GM12801 (cell line): ENCODE data around the gene IL36B.

Source experiments
- CTCF ChIP-seq: IDR thresholded peaks from one replicate; pipeline ENCODE4 v1.5.1; 2011; ENCODE audit warnings: control low read depth; ENCODE audit not compliant: insufficient read length; ENCODE audit errors: extremely low read depth

Gene IL36B

GRCh38 chr2:113089916-113090315 is 37.2 kb upstream of the IL36B start:
- no peak for TF ChIP-seq CTCF

DNA sequence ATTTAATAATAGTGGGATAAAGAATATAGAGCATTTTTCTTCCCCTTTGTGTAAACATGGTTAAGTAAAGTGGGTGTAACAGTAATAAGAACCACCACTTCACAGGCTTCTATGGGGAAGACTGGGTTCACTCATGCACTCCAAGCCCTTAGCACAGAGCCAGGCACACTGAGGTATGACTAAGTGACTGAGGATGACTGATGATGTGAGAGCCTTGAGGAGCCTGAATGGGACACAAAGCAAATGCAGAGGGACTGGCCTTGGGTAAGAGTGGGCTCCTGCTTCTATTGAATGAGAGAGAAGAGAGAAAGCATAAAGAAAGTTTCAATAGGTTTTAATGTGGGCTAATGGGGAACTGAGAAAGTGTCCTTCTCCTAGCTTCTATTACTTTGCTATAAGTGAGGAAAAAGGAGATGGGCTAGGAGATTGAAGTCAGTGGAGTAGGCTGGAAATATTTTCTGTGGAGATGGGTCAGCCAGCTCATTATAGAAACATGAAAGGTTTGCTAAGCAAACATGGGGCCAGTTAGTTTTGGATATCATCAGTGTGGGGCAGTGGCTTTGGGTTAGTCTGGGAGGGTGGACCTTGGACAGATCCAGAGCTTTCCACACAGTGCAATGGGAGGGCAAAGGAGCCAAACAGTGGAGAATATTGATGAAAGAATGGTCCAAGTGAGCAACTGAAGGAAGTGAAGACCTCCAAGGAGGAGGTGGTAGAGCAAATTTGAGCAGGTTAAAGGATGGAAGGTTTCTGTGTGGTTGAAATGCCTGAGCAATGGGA is 35.7 kb upstream of the IL36B start:
- TF ChIP-seq CTCF, result no peak

DNA sequence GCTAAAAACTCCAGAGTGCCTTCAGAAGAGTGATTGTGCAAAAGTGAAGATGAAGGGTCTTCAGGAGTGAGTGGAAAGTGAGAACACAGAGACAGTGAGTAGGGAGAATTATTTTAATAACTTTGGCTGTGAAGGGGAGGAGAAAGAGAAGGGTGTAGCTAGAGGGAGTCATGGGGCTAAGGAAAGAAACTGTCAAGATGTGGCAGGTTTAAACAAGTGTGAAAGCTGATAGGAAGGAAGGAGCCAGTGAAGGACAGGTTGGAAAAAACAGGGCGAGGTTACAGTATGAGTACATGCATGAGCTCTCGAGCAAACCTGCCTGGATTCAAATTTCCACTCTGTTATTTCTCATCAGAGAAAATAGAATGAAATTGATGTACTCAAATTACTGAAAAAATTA is 32.9 kb upstream of the IL36B start:
- no peak for TF ChIP-seq CTCF

GRCh38 chr2:113084249-113085000 is 31.8 kb upstream of the IL36B start:
- TF ChIP-seq CTCF, result no peak

DNA sequence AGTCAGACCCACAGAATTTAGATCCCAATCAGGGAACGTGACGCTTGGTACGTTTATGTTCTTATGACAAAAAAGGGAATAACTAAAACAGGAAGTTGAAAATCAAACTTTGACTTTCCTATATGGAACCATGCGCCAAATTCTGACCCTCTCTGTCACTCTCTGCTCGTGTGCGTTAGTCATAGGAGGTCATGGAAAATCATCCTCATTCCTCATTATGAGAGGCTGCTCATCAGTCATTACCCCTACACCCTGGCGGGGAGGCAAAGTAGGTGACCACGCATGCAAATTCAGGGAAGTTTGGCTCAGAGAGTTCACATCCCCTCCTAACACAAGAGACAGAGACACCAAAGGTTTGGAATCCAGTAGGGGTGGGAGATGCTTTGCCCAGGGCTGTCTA is 30.6 kb upstream of the IL36B start:
- TF ChIP-seq CTCF, result no peak

DNA sequence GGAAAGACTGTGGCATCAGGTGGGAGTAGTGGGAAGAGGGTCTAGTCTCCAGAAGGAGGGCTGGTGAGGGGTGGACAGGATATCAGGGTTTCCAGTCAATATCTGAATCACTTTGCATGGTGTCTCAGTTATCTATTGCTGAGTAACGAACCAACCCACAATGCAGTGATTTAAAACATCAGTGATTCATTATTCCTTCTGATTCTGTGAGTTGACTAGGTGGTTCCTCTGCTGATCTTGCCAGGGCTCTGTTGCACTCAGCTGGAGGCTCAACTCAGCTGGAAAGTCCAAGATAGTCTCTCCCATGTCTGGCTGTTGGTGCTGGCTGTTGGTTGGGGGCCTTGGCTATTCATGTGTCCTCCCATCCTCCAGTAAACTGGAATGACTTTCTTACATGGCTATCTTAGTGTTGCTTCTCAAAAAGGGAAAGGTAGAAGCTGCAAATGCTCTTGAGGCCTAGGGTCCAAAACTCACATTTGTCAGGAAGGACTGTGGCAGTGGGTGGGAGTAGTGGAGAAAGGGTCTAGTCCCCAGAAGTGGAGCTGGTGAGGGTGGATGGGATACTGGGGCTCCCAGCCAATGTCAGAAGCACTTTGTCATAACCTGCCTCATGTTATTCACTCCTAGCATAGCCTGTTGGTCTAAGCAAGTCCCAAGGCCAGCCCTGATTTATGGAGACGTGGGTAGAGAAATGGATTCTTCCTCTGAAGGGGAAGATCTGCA is 29.0 kb upstream of the IL36B start:
- TF ChIP-seq CTCF, result no peak

DNA sequence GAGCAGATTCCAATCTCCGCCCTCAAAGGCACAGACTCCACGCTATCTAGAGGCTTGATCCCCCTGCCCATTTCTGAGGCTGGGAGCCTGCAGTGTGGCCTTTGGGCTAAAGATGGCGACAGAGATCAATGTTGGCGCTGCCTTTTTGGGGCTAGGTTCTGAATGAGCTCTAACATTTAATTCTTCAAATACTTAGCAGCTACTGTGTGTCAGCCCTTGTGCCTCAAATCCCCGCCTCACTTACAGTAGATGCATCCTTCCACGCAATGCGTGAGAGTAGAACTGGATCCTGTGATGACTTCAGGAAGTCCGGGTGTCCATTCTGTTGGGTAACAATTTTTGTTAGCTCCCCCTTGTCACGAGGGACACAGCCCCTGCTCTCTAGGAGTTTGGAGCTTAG is 27.5 kb upstream of the IL36B start:
- no peak for TF ChIP-seq CTCF
